ENCODE data around the gene SLC9A9.

SLC9A9 gene

GRCh38 chr3:143265501-143266070 is 582.7 kb downstream of the SLC9A9 start:
- H3K36me3 ChIP-seq (replicated peaks), result no peaks in the 10 kb centered on the region
- TF ChIP-seq, protein P1, sequence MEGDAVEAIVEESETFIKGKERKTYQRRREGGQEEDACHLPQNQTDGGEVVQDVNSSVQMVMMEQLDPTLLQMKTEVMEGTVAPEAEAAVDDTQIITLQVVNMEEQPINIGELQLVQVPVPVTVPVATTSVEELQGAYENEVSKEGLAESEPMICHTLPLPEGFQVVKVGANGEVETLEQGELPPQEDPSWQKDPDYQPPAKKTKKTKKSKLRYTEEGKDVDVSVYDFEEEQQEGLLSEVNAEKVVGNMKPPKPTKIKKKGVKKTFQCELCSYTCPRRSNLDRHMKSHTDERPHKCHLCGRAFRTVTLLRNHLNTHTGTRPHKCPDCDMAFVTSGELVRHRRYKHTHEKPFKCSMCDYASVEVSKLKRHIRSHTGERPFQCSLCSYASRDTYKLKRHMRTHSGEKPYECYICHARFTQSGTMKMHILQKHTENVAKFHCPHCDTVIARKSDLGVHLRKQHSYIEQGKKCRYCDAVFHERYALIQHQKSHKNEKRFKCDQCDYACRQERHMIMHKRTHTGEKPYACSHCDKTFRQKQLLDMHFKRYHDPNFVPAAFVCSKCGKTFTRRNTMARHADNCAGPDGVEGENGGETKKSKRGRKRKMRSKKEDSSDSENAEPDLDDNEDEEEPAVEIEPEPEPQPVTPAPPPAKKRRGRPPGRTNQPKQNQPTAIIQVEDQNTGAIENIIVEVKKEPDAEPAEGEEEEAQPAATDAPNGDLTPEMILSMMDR (IDR thresholded peaks at IDR 0.05; ENCODE audit: low read depth, low read length, missing control alignments), result no peak
- in situ Hi-C loops (cut with HindIII; ENCODE audit: low pct_ligation_motif_present, low sequenced_read_pairs), result no loop called here
- H3K4me3 ChIP-seq (ENCODE audit: low read depth, low read length), result no peak overlapping the region
- no peak overlapping the region for H3K27ac ChIP-seq
- no peak for DNase-seq
- no peaks in the 10 kb centered on the region for H3K27me3 ChIP-seq (replicated peaks)

GRCh38 chr3:143263852-143264513 is 584.3 kb downstream of the SLC9A9 start:
- Histone ChIP-seq H3K27ac (no peak overlapping the region), H3K4me3 (ENCODE audit: low read depth, low read length) (no peak overlapping the region)
- in situ Hi-C loops (cut with HindIII; ENCODE audit: low pct_ligation_motif_present, low sequenced_read_pairs), result no loop called here

GRCh38 chr3:143261848-143262247 is 586.4 kb downstream of the SLC9A9 start:
- H3K27me3 ChIP-seq (replicated peaks), result no peaks in the 10 kb centered on the region
- no peak overlapping the region for H3K27ac ChIP-seq
- H3K36me3 ChIP-seq (replicated peaks), result no peaks in the 10 kb centered on the region
- in situ Hi-C loops (cut with HindIII; ENCODE audit: low pct_ligation_motif_present, low sequenced_read_pairs), result no loop called here
- H3K4me3 ChIP-seq (ENCODE audit: low read depth, low read length), result no peak overlapping the region
- TF ChIP-seq, protein P1 (IDR thresholded peaks at IDR 0.05; ENCODE audit: low read depth, low read length, missing control alignments), result no peak
- DNase-seq, result no peak

More at GRCh38 chr3:143263852-143264513, 584.3 kb downstream of the SLC9A9 start:
- no peaks in the 10 kb centered on the region for H3K36me3 ChIP-seq (replicated peaks)
- no peaks in the 10 kb centered on the region for H3K27me3 ChIP-seq (replicated peaks)
- TF ChIP-seq, protein P1 (IDR thresholded peaks at IDR 0.05; ENCODE audit: low read depth, low read length, missing control alignments), result no peak
- no peak for DNase-seq

DNA sequence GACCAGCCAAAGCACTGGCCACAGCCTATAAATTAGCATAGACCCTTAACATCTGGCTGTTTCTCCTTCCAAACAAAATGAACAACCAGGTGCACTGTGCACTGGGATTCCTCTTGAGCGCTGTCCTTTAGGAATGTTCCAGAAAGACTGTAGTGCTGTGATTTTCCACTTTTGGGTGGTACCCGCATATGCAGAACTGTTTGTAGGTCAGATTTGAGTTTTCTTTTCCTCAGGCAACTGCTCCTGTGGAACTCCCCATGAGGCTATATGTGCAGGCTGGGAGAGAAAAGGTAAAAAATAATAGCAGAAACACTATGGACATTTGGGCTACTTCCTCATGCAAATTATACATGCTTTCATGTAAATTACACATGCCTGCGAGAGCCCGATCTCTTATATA is 589.6 kb downstream of the SLC9A9 start:
- no peak for DNase-seq
- Histone ChIP-seq H3K4me3 (ENCODE audit: low read depth, low read length) (no peak overlapping the region), H3K36me3 (replicated peaks) (no peaks in the 10 kb centered on the region), H3K27me3 (replicated peaks) (no peaks in the 10 kb centered on the region), H3K27ac (no peak overlapping the region)
- TF ChIP-seq, protein P1 (IDR thresholded peaks at IDR 0.05; ENCODE audit: low read depth, low read length, missing control alignments), result no peak
- in situ Hi-C loops (cut with HindIII; ENCODE audit: low pct_ligation_motif_present, low sequenced_read_pairs), result no loop called here

DNA sequence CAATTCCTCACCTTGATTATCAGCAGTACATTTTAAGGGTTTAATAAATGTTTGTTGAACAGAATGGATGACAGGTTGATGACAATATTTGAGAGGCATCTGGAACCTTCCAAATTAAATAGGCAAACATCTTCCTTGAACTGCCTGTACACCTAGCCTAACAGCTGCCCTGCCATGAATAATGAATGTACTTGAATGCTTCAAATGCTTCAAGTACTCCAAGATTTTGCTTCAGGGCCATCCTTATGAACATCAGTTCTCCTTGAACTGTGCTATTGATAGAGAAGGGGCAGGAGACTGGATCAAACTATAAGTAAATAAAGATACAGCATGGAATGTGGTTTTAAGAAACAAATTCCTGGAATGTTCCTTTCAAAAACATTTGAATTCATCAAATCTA is 591.9 kb downstream of the SLC9A9 start:
- in situ Hi-C loops (cut with HindIII; ENCODE audit: low pct_ligation_motif_present, low sequenced_read_pairs), result no loop called here
- Histone ChIP-seq H3K27me3 (replicated peaks) (no peaks in the 10 kb centered on the region), H3K36me3 (replicated peaks) (no peaks in the 10 kb centered on the region), H3K27ac (no peak overlapping the region), H3K4me3 (ENCODE audit: low read depth, low read length) (no peak overlapping the region)
- no peak for DNase-seq
- TF ChIP-seq, protein P1 (IDR thresholded peaks at IDR 0.05; ENCODE audit: low read depth, low read length, missing control alignments), result no peak
